NCI-H2227 (cell line): ENCODE data around the gene PREB.

Experiments
- DNase-seq: peaks from one replicate; lab custom pipeline; 2025; ENCODE audit not compliant: unreplicated experiment; lab: John Stamatoyannopoulos, UW

PREB gene

GRCh38 chr2:27096748-27097297, 37.6 kb downstream of the PREB start:
- no peak for DNase-seq

DNA sequence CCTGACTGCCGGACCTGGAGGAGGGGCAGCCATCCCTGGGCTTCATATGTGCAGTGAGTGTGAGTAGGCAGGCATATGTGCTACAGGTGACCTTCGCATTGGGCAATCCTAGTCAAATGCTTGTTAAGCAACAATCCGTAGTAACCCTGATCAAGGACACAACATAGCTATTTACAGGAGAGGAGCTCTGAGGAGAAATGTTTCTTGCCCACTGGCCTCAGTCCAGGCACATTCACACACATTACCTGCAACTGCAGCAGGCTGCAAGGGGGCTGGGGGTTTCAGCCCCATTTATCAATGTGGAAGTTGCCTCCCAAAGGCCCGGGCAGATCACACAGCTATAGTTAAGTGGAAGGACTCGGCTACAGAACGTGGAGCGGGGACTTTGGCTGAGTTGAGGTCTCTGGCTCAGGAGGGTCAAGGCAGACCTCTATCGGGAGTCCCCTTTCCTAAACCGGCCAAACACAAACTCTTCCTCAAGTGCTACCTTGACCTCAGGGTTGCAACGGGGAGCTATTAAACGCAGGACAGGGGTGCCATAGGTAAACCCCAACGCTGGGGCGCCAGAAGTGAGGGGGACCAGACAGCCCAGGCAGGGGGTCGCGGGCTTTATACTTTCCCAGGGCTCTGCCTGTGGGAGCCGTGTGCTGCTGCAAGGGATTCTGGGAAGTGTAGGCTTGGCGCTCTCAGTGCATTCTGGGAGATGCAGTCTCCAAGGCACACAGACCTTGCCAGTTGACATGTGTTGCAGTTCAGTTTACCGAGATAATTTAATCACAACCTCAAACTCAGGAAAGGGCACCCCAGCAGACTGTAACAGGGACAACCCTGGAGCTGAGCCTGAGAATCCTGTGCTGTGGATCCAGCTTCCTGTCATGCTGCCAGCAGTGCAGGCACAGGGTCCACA, 38.4 kb downstream of the PREB start:
- peak; percentile 76 for DNase-seq

DNA sequence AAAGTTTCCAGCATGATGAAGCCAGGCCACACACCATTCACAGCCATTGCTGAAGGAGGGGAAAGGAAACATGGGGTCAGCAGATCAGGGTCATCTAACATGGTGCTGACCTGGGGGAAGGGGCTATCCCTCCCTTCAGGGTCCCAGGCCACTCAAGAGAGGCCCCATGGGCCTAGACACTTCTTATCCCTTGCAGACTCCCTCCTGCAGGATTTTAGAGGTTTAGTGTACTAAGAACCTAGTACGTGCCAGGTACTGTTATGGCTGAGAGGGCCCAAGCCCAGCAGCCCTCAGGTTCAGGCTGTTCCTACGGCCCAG, 39.0 kb downstream of the PREB start:
- no peak for DNase-seq

DNA sequence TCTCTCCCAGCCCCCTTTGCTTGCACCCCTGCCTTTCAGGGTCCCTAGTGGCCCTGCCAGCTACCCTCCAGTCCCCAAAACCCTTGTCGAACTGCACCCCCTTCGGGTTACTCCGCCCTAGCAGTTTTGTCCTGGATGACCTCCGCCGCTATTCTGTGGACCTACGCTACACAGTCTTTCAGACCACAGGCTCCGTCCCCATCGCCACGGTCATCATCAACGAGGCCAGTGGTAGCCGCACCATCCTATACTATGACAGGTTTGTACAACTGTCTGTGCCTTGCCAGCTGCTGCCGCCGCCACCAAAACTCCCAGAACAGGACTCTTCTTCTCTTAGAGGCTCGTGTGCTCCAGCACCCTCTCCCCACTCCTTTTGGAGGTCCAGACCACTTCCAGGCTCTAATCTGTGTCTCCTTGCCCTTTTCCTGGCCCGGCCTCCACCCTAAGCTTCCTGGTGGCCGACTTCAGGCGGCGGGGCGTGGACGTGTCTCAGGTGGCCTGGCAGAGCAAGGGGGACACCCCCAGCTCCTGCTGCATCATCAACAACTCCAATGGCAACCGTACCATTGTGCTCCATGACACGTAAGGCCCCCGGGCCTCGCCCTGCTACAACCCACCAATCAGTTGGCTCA, 40.0 kb downstream of the PREB start:
- DNase-seq, result no peak

DNA sequence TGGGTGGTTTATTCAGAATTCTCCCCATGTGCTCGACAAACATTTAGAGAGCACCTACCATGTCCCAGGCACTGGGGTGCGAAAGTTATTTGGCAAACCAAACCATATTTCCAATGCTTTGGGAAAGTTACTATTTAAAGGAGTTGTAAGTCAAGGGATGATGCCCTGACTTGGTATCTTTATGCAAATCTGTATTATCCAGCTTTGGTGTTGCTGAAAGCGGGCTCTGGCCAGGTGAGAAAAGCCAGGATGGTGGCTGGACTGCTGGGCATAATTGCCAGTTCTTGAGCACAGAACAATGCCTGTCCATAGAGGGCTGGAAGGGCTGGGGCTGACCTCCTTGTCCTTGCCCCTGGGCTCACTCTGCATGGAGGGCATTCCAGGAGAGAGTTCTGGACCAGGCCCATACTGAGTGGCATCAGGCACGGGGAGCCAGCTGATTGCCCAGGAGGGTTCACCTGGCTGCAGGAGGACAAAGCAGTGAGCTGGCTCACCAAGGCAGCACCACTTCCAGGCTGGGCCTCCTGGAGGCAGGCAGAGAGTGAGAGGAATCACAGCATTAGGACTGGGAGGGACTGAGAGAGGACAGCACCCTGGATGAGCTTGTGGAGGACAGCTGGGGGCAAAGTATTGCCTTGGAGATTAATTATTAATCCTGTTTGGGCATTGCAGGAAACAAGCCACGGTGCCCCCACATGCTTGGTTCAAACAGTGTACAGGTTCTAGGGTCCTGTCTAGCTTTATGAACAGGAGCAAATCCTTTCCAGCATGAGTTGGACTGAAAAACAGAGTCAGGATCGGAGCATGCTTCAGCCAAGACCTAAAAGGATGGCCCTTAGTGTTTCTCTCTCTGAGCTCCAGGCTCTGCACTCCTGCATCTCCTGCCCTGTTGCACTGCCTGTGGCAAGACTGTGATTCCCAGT, 40.7 kb downstream of the PREB start:
- DNase-seq, result no peak

DNA sequence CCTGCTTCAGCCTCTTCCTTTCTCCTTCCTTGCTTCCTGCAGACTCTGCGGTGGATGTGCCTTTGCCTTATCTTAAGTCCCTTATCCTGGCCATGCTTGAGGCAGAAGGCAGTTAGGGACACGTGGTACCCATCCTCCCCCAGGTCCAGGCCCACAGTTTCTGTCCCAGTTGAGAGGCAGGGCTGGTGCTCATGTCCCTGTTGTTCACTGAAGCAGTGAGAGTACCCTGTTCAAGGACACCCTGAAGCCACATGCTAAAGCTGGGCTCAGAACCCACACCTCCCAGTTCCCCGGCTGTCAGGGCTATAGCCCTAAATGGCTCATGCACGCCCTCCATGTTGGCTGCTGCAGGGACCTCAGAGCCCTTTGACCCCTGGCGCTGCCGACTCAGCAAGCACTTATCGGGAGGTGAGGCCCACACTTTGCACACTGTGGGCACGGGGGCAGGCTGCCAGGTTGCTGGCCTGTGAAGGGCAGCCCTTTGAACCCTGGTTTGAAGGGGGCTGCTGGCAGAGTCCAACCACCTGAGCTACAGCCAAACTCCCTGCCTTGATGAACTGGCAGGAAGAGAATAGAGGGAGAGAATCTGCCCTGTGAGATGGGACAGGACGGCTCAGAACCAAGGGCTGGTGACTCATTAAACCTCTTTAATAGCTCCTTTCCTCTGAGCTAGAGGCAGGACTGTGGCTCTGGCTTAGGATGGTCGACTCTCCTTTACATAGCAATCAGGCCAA, 41.6 kb downstream of the PREB start:
- DNase-seq, result no peak

DNA sequence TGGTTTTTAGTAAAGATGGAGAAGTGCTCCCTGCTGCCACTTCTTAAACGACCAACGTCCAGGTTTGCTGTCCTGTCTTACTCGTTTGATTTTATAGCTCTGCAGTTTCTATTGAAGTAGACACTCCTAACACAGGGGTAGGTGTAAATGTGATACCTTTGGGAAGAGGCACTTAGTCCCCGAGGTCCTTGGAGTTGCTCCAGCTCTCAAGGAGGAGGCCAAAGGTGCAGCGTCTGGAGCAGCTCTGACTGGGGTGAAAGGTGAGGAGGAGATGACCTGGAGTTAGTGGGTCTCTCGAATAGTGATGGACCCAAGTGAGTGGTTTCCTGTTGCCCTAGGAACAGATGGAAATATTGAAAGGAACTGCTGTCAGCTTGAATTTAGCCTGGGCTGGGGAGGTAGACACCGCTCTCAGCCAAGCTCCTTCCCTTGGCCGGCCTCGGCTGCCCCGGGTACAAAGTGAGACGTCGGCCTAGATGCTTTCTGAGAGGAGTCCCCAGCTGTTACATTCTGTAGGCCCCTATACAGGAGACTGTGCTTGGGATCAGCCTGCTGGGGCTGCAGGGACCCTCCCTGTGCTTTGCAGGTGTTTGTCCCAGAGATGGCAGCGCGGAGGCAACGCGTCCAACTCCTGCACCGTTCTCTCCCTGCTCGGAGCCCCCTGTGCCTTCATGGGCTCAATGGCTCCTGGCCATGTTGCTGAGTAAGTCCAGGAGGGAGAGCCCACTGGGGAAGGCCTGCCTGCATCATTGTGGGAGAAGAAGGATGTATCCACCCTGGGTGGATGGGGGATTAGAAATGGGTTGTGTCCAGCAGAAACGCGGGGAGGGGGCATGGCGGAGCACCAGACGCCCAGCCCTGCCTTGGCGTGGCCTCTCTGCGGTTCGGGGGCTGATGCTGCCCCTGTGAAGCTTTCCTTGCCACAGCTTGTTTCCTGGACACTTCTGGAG, 42.4 kb downstream of the PREB start:
- no peak for DNase-seq

- DNase-seq, result no peak
Observed at GRCh38 chr2:27089111-27089954, 45.1 kb downstream of the PREB start.

DNA sequence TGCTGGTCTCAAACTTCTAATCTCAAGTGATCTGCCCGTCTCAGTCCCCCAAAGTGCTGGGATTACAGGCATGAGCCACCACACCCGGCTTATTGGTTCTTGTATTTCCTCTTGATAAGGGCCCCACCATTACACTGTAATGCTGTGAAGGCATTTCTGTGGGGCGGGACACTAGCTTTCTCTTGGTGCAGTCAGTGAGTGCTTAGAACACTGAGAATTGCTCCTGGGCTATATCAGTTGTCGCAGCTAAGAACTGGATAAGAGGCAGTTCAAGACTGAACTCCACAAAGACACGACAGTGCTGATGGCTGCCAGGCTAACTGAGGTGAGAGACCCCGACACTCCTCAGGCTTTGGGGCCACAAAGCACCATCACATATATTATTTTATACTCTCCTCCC, 45.8 kb downstream of the PREB start:
- DNase-seq, result no peak

DNA sequence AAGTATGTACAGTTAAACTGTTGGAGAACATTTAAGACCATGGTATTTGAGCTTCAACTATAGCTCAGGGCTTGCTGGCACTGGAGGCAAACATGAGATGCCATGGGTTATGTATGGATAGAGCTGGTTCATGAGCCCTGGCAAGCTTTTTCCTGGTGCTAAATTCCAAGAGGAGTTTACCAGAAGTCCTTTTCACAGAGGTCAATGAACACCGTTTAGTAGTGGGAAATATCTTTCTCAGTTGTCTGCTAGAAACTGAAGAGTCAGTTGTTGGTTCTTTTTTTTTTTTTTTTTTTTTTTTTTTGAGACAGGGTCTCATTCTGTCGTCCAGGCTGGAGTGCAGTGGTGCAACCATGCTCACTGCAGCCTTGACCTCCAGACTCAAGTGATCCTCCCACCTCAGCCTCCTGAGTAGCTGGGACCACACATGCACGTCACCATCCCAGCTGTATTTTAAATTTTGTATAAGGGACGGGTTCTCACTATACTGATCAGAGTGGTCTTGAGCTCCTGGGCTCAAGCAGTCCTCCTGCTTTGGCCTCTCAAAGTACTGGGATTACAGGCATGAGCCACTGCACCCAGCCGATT, 46.5 kb downstream of the PREB start:
- DNase-seq, result no peak

DNA sequence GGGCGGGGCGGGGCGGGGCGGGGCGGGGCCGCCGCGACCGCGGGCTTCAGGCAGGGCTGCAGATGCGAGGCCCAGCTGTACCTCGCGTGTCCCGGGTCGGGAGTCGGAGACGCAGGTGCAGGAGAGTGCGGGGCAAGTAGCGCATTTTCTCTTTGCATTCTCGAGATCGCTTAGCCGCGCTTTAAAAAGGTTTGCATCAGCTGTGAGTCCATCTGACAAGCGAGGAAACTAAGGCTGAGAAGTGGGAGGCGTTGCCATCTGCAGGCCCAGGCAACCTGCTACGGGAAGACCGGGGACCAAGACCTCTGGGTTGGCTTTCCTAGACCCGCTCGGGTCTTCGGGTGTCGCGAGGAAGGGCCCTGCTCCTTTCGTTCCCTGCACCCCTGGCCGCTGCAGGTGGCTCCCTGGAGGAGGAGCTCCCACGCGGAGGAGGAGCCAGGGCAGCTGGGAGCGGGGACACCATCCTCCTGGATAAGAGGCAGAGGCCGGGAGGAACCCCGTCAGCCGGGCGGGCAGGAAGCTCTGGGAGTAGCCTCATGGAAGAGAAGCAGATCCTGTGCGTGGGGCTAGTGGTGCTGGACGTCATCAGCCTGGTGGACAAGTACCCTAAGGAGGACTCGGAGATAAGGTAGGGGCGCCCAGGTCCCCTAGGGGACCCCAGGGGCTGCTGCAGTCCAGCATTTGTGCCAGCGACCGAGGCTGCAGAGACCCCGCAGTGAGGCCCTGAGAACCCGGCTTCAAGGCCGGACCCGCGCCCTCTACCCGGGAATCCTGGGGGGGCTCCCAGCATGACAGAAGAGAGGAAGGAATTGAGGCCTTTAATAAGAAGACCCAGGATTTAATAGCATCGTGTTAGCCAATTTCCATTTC, 47.5 kb downstream of the PREB start, which contains the start of gene KHK:
Gene KHK, plus strand, starts transcription at position 49 of the 870 bp plus-strand sequence. Its CDS starts 488 bp downstream, at position 537.
- peak; percentile 71 for DNase-seq

GRCh38 chr2:27086090-27086723, 48.2 kb downstream of the PREB start:
- peak; percentile 98 for DNase-seq

GRCh38 chr2:27085673-27086089, 48.8 kb downstream of the PREB start:
- DNase-seq, result peak; percentile 71

- DNase-seq, result no peak
Observed at GRCh38 chr2:27085062-27085672, 49.3 kb downstream of the PREB start.

GRCh38 chr2:27084297-27085061, 50.0 kb downstream of the PREB start:
- DNase-seq, result no peak
